CD14-positive monocyte (primary cell): ENCODE measurements around the gene CCBE1. TPM values are rescaled to one million over a fixed set of nuclear protein-coding genes. Genes with fewer than 3 reads are reported as not detected.

Source experiments
- DNase-seq, 3 donors: peaks; one replicate each; pipeline ENCODE4 v3.0.0-alpha.2; 2011 to 2022
- H2AFZ ChIP-seq: 2 replicates; pipeline ENCODE4 v1.6.0; 2012; ENCODE audit warnings: mild to moderate bottlenecking, low read depth, low read length, inconsistent platforms; ENCODE audit not compliant: insufficient read depth, poor library complexity, severe bottlenecking
- H3K27ac ChIP-seq, 2 donors: 1 replicate in 1 of 2; 2 replicates in 1 of 2; pipeline ENCODE4 v1.5.1; 2012 to 2013; ENCODE audit warnings: low read length in 2 of 2, control low read depth in 1 of 2, inconsistent platforms in 1 of 2, low read depth in 1 of 2, mild to moderate bottlenecking in 1 of 2
- H3K27me3 ChIP-seq, 2 donors: one replicate each; pipeline versions ENCODE4 v1.6.0 to v1.6.1; 2011 to 2013; ENCODE audit warnings: low read length in 2 of 2; ENCODE audit not compliant: control insufficient read depth in 2 of 2, insufficient read depth in 2 of 2
- H3K36me3 ChIP-seq, 2 donors: replicated peaks in 1 of 2; 1 replicate in 1 of 2; 2 replicates in 1 of 2; pipeline versions ENCODE4 v1.5.1 to v1.6.1; 2012 to 2013; ENCODE audit warnings: low read length in 2 of 2, control low read depth in 1 of 2, inconsistent platforms in 1 of 2, mild to moderate bottlenecking in 1 of 2; ENCODE audit not compliant: insufficient read depth in 2 of 2, control insufficient read depth in 1 of 2
- H3K4me1 ChIP-seq, 2 donors: 1 replicate in 1 of 2; 2 replicates in 1 of 2; pipeline versions ENCODE4 v1.5.1 to v1.6.1; 2012 to 2013; ENCODE audit warnings: low read length in 2 of 2, control low read depth in 1 of 2, inconsistent platforms in 1 of 2, mild to moderate bottlenecking in 1 of 2, moderate library complexity in 1 of 2; ENCODE audit not compliant: insufficient read depth in 2 of 2, control insufficient read depth in 1 of 2
- H3K4me2 ChIP-seq: replicated peaks from 2 replicates; pipeline ENCODE3; 2012; ENCODE audit warnings: low read length, moderate library complexity, mild to moderate bottlenecking; ENCODE audit not compliant: poor library complexity, severe bottlenecking; ENCODE audit errors: extremely low read depth
- H3K4me3 ChIP-seq, 3 experiments: fragments of 200-600 bp in 1 of 3; sonication (generic) in 1 of 3; replicated peaks in 1 of 3; 1 replicate in 2 of 3; 2 replicates in 1 of 3; pipeline ENCODE4 v1.5.1; 2011 to 2013; ENCODE audit warnings: low read length in 3 of 3, mild to moderate bottlenecking in 3 of 3, control low read depth in 2 of 3, low read depth in 2 of 3, inconsistent platforms in 1 of 3, moderate library complexity in 1 of 3
- H3K79me2 ChIP-seq: 2 replicates; pipeline ENCODE4 v1.6.0; 2012; ENCODE audit warnings: mild to moderate bottlenecking, control low read depth, inconsistent platforms, low read length, moderate library complexity; ENCODE audit not compliant: insufficient read depth
- H3K9ac ChIP-seq: 2 replicates; pipeline ENCODE4 v1.6.0; 2017; ENCODE audit warnings: low read length, mild to moderate bottlenecking; ENCODE audit not compliant: insufficient read depth, poor library complexity, severe bottlenecking
- H3K9me3 ChIP-seq, 2 donors: replicated peaks in 1 of 2; 1 replicate in 1 of 2; 2 replicates in 1 of 2; pipeline versions ENCODE4 v1.5.1 to v1.6.1; 2012 to 2013; ENCODE audit warnings: low read length in 2 of 2, control low read depth in 1 of 2; ENCODE audit not compliant: control insufficient read depth in 1 of 2, insufficient read depth in 1 of 2
- H4K20me1 ChIP-seq: 2 replicates; pipeline ENCODE4 v1.6.0; 2012; ENCODE audit warnings: mild to moderate bottlenecking, low read length, control low read depth, moderate library complexity; ENCODE audit not compliant: insufficient read depth
- H3K27ac Mint-ChIP-seq, 7 donors: one replicate each; pipeline ENCODE4 v1.8.0; 2020; ENCODE audit warnings: mild to moderate bottlenecking in 7 of 7, mixed read lengths in 7 of 7, moderate library complexity in 6 of 7, inconsistent platforms in 2 of 7
- H3K27me3 Mint-ChIP-seq, 3 donors: one replicate each; pipeline ENCODE4 v1.8.0; 2021 to 2022; ENCODE audit warnings: low read depth in 3 of 3, mild to moderate bottlenecking in 3 of 3, mixed read lengths in 3 of 3, moderate library complexity in 3 of 3, inconsistent platforms in 1 of 3
- H3K36me3 Mint-ChIP-seq, 2 donors: one replicate each; pipeline ENCODE4 v1.8.0; 2020; ENCODE audit warnings: mixed read lengths in 2 of 2, inconsistent platforms in 1 of 2, mild to moderate bottlenecking in 1 of 2
- H3K4me1 Mint-ChIP-seq: one replicate; pipeline ENCODE4 v1.8.0; 2020; ENCODE audit warnings: mild to moderate bottlenecking, mixed read lengths
- H3K4me3 Mint-ChIP-seq, 2 donors: one replicate each; pipeline ENCODE4 v1.8.0; 2020; ENCODE audit warnings: mild to moderate bottlenecking in 2 of 2, mixed read lengths in 2 of 2, moderate library complexity in 1 of 2
- H3K9me3 Mint-ChIP-seq, 7 donors: one replicate each; pipeline ENCODE4 v1.8.0; 2020 to 2022; ENCODE audit warnings: mixed read lengths in 7 of 7, mild to moderate bottlenecking in 6 of 7, moderate library complexity in 6 of 7, inconsistent platforms in 2 of 7
- WGBS: methylation state at CpG from one replicate; pipeline ENCODE4 v1.1.5; 2013; ENCODE audit warnings: missing lambda C conversion rate; ENCODE audit not compliant: insufficient coverage; 5-methylcytosine and 5-hydroxymethylcytosine counted together
- intact Hi-C, 2 donors: fragments of 100-400 bp; cut with micrococcal nuclease; formaldehyde crosslinking; loops; one replicate each; pipeline versions ENCODE4 v1.15.0 to v1.15.1; 2023
- polyA plus RNA-seq, 3 donors: library from polyadenylated mRNA; depleted of rRNA in 1 of 3; unstranded in 2 of 3; stranded (reverse) in 1 of 3; fragments of 300-500 nt in 2 of 3; fragments of >200 nt in 1 of 3; fragmentation: Illumina TruSeq in 2 of 3; gene quantifications; 1 replicate in 2 of 3; 2 replicates in 1 of 3; pipeline ENCODE4 v1.2.3, GENCODE V29; 2012 to 2021
- TF ChIP-seq, protein P1 (sequence below): fragments of 200-600 bp; IDR thresholded peaks from one replicate; pipeline ENCODE4 v1.8.0; 2022; ENCODE audit warnings: antibody characterized with exemption, mild to moderate bottlenecking

CCBE1 gene
- polyA plus RNA-seq, 3 donors: not detected

DNA sequence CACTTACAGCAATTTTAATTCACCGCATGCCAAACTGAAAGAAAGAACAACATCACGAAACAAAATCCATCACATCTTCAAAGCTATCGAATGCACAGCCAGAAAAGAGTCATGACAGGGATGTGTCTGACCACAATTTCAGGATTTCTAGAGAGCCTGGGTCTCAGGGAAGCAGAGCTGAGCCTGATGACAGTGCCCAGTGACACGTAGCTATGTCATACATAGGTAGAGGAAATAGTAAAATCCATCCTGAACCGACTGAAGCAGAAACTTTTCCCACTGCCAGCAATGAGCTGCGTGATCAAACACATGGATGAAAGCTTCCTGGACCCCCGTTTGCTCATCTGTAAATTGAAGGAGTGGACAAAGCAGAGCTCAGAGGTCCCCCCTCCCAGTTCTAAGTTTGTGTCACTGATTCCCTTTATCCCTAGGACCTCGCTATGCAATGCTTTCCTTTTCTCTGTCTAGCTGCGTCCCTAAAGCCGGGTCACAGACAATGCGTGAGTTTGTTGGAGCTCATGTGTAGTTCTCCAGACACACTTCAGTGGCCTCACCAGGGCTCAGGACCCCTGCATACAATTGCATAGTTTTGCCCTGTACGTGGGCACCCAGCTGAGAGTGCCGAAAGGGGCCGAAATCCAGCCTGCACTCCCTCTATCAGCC lies 37.6 kb downstream of the CCBE1 start:
- Histone ChIP-seq H3K9ac (no peak overlapping the region), H3K4me1 (no peaks in the 10 kb centered on the region), H3K36me3 (no peaks in the 10 kb centered on the region), H4K20me1 (no peaks in the 10 kb centered on the region), H3K27me3 (no peaks in the 10 kb centered on the region), H3K4me2 (no peak overlapping the region), H3K79me2 (no peaks in the 10 kb centered on the region), H3K9me3 (no peaks in the 10 kb centered on the region), H3K27ac (no peak overlapping the region), H3K4me3 (no peak overlapping the region), H2AFZ (no peak overlapping the region)
- no peak for DNase-seq
- no peaks in the 10 kb centered on the region for H3K4me1 Mint-ChIP-seq
- intact Hi-C loops: no loop called here
- peaks cover 0 to 5% (median 1%) of the 10 kb centered on the region in 3 donors for H3K27me3 Mint-ChIP-seq
- no peaks in the 10 kb centered on the region for H3K36me3 Mint-ChIP-seq
- H3K27ac Mint-ChIP-seq: no peak overlapping the region
- no peaks in the 10 kb centered on the region for H3K9me3 Mint-ChIP-seq
- TF ChIP-seq, protein P1, sequence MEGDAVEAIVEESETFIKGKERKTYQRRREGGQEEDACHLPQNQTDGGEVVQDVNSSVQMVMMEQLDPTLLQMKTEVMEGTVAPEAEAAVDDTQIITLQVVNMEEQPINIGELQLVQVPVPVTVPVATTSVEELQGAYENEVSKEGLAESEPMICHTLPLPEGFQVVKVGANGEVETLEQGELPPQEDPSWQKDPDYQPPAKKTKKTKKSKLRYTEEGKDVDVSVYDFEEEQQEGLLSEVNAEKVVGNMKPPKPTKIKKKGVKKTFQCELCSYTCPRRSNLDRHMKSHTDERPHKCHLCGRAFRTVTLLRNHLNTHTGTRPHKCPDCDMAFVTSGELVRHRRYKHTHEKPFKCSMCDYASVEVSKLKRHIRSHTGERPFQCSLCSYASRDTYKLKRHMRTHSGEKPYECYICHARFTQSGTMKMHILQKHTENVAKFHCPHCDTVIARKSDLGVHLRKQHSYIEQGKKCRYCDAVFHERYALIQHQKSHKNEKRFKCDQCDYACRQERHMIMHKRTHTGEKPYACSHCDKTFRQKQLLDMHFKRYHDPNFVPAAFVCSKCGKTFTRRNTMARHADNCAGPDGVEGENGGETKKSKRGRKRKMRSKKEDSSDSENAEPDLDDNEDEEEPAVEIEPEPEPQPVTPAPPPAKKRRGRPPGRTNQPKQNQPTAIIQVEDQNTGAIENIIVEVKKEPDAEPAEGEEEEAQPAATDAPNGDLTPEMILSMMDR: no peak
- 90% methylated on average over 8 of the region's 14 CpGs for WGBS
- no peak overlapping the region for H3K4me3 Mint-ChIP-seq

DNA sequence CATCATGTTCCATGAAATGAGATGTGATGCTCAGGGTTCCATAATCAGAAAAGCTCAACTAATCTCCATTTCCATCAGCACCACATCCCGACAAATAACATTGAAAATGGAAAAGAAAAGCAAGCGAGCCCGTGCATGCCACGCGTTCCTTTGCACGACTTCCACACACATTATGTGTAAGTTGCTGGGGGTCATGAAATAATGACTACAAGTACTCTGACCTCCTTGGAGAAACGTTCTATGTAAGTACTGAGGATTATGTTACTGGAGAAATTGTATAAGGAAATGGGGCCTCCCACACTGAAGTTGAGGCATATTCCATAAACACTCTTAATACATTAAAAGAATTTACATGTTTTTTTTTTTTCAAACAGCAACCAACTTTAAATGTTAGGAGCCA lies 38.3 kb downstream of the CCBE1 start:
- Histone ChIP-seq H3K4me3 (no peak overlapping the region), H4K20me1 (no peaks in the 10 kb centered on the region), H3K4me1 (no peaks in the 10 kb centered on the region), H3K27ac (no peak overlapping the region), H3K9ac (no peak overlapping the region), H3K36me3 (no peaks in the 10 kb centered on the region), H3K4me2 (no peak overlapping the region), H3K9me3 (no peaks in the 10 kb centered on the region), H2AFZ (no peak overlapping the region), H3K79me2 (no peaks in the 10 kb centered on the region), H3K27me3 (no peaks in the 10 kb centered on the region)
- peaks cover 0 to 5% (median 1%) of the 10 kb centered on the region in 3 donors for H3K27me3 Mint-ChIP-seq
- H3K4me1 Mint-ChIP-seq: no peaks in the 10 kb centered on the region
- no peak overlapping the region for H3K27ac Mint-ChIP-seq
- H3K9me3 Mint-ChIP-seq: no peaks in the 10 kb centered on the region
- intact Hi-C loops: no loop called here
- TF ChIP-seq, protein P1: no peak
- H3K4me3 Mint-ChIP-seq: no peak overlapping the region
- WGBS: no CpG with 5 or more reads among the region's 7 CpGs
- no peak for DNase-seq
- no peaks in the 10 kb centered on the region for H3K36me3 Mint-ChIP-seq
